Uterus (tissue), 4 donors: Measurements from ENCODE around the gene ADH5. TPM values are rescaled to one million over a fixed set of nuclear protein-coding genes. Genes with fewer than 3 reads are reported as not detected.
"Not testable (repeated sequence)": the region's sequence is repeated elsewhere in the genome, so short reads cannot be mapped to it uniquely, and the experiment has no call there.

Experiments used
- DNase-seq, 2 donors: peaks; one replicate each; pipeline ENCODE4 v3.0.0-alpha.2; 2019 to 2020
- H3K27ac ChIP-seq, 2 donors: fragments of 200-600 bp; sonication (generic); 1 replicate in 1 of 2; 2 replicates in 1 of 2; pipeline ENCODE4 v1.5.1; 2016 to 2018
- H3K27me3 ChIP-seq, 2 donors: fragments of 200-600 bp; sonication (generic); one replicate each; pipeline ENCODE4 v1.5.1; 2018 to 2019; ENCODE audit warnings: control low read depth in 1 of 2
- H3K36me3 ChIP-seq, 2 donors: fragments of 200-600 bp; sonication (generic); one replicate each; pipeline ENCODE4 v1.5.1; 2019; ENCODE audit warnings: control low read depth in 1 of 2
- H3K4me1 ChIP-seq, 2 donors: fragments of 200-600 bp; sonication (generic); one replicate each; pipeline ENCODE4 v1.5.1; 2018 to 2019; ENCODE audit warnings: control low read depth in 1 of 2
- H3K4me3 ChIP-seq, 2 donors: fragments of 200-600 bp; sonication (generic); 1 replicate in 1 of 2; 2 replicates in 1 of 2; pipeline ENCODE4 v1.5.1; 2018 to 2019; ENCODE audit warnings: mild to moderate bottlenecking in 1 of 2
- H3K9me3 ChIP-seq, 2 donors: fragments of 200-600 bp; sonication (generic); one replicate each; pipeline ENCODE4 v1.5.1; 2019; ENCODE audit warnings: control low read depth in 1 of 2
- POLR2A ChIP-seq, 2 donors: fragments of 450-650 bp; IDR thresholded peaks; one replicate each; pipeline ENCODE4 v1.6.1; 2016; ENCODE audit warnings: antibody characterized with exemption in 2 of 2, mild to moderate bottlenecking in 1 of 2, moderate library complexity in 1 of 2
- intact Hi-C: fragments of 100-400 bp; cut with DNase I; formaldehyde crosslinking; loops from one replicate; pipeline ENCODE4 v1.15.1; 2023; ENCODE audit warnings: low total_unique reads
- total RNA-seq, 4 donors: library from RNA; depleted of rRNA in 3 of 4; stranded (reverse); fragments of >200 nt in 3 of 4; gene quantifications; one replicate each; pipeline versions ENCODE4 v1.1.0 to v1.2.4, GENCODE V29; 2014 to 2023
- TF ChIP-seq, protein P1 (sequence below), 4 experiments: fragments of 200-600 bp in 2 of 4; fragments of 450-650 bp in 2 of 4; sonication (generic) in 2 of 4; IDR thresholded peaks; one replicate each; pipeline ENCODE4 v1.5.1; 2016 to 2019; ENCODE audit warnings: antibody characterized with exemption in 4 of 4, mild to moderate bottlenecking in 2 of 4, moderate library complexity in 1 of 4
- donor health status: DM: yes; HTN: yes; CAD: no.

ADH5 gene
- total RNA-seq, 4 donors from 2014 or later = 140 to 195 (median 175) TPM

DNA sequence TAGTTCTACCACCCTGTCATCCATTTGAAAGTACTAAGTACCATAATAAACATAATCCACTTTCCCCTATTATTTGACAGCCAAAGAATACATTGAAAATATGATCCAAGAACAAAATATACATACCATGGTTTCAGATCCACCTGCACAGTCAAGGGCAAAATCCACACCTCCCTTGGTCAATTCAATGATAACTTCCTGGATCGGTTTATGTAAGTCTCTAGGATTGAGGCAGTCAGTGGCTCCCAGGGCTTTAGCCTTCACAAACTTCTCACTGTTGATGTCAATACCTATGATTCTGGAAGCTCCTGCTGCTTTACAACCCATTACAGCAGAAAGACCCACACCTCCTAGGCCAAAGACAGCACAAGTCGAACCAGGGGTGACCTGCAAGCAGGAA lies 42.8 kb upstream of the ADH5 start:
- no peaks in the 10 kb centered on the region for H3K27me3 ChIP-seq
- H3K9me3 ChIP-seq = no peaks in the 10 kb centered on the region
- H3K4me3 ChIP-seq = no peak overlapping the region
- intact Hi-C loops = no loop called here
- no peak for DNase-seq
- H3K4me1 ChIP-seq = no peaks in the 10 kb centered on the region
- no peaks in the 10 kb centered on the region for H3K36me3 ChIP-seq
- TF ChIP-seq POLR2A (IDR thresholded peaks at IDR 0.05) = no peak
- TF ChIP-seq, protein P1, sequence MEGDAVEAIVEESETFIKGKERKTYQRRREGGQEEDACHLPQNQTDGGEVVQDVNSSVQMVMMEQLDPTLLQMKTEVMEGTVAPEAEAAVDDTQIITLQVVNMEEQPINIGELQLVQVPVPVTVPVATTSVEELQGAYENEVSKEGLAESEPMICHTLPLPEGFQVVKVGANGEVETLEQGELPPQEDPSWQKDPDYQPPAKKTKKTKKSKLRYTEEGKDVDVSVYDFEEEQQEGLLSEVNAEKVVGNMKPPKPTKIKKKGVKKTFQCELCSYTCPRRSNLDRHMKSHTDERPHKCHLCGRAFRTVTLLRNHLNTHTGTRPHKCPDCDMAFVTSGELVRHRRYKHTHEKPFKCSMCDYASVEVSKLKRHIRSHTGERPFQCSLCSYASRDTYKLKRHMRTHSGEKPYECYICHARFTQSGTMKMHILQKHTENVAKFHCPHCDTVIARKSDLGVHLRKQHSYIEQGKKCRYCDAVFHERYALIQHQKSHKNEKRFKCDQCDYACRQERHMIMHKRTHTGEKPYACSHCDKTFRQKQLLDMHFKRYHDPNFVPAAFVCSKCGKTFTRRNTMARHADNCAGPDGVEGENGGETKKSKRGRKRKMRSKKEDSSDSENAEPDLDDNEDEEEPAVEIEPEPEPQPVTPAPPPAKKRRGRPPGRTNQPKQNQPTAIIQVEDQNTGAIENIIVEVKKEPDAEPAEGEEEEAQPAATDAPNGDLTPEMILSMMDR (IDR thresholded peaks at IDR 0.05) = no peak
- no peak overlapping the region for H3K27ac ChIP-seq

DNA sequence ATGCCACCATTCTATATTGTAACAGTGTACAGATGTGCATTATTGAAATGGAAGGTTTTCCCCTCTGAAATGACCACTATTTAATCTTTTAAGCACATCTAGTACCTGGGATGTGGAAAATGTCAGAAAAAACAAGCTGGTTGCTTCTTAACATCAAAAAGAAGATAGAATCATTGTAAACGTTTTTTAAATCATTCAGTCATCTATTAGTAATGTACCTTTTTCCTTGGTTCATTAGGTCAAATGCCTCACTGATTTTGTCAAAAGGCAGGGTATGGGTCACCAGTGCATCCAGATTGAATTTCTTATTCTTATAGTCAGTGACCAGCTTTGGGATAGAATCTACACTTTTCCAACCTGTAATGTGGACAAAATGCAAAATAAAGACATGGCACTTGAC lies 37.8 kb upstream of the ADH5 start:
- Histone ChIP-seq H3K27me3 (no peaks in the 10 kb centered on the region), H3K36me3 (no peaks in the 10 kb centered on the region), H3K9me3 (no peaks in the 10 kb centered on the region), H3K27ac (no peak overlapping the region), H3K4me1 (no peaks in the 10 kb centered on the region), H3K4me3 (no peak overlapping the region)
- no peak for DNase-seq
- TF ChIP-seq, protein P1 (IDR thresholded peaks at IDR 0.05) = no peak
- intact Hi-C loops = no loop called here

DNA sequence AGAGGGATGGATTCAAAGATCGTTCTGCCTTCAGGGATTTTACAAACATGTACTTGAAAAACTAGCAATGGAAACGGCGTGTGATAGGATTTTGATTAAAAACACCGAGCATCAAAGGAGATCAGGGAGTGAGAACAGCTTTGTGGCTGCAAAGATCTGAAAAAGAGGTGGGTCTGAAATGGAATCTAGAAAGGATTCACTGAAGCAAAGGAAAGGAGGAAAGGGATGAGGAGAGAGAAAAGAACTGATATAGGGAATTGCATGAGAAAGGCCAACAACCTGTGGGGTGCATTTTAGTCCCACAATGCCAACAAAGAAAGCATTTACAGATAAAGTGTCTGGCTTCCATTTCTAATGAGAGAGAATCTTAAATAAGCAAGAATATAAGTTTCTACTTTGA lies 32.4 kb upstream of the ADH5 start:
- Histone ChIP-seq H3K4me1 (no peaks in the 10 kb centered on the region), H3K9me3 (no peaks in the 10 kb centered on the region), H3K27me3 (no peaks in the 10 kb centered on the region), H3K36me3 (no peaks in the 10 kb centered on the region), H3K4me3 (no peak overlapping the region), H3K27ac (no peak overlapping the region)
- TF ChIP-seq POLR2A (IDR thresholded peaks at IDR 0.05) = no peak
- TF ChIP-seq, protein P1 (IDR thresholded peaks at IDR 0.05) = no peak
- intact Hi-C loops = loop anchor here (5.0 kb wide), 1 partner anchor 341 kb away; no protein-coding TSS in a partner anchor
- no peak for DNase-seq

DNA sequence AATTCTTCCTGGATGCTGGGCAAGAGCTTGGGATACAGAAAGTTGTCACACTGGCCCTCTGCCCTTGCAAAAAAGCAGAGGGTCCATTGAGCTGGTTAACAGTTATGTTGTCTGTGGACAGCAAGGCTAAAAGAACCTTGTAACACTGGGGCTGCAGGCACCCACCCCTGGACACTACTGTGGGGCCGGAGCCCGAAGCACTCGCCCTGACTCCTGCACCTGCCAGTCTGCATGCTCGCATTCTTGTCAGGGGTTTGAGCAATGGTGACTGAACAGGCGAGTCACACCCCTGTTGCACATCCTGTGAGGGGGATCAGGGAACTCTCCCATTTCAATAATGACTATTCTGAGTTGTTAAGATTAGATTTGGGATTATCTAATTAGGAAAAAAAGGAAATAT lies 31.9 kb upstream of the ADH5 start:
- Histone ChIP-seq H3K9me3 (no peaks in the 10 kb centered on the region), H3K27ac (no peak overlapping the region), H3K36me3 (no peaks in the 10 kb centered on the region), H3K4me3 (no peak overlapping the region), H3K27me3 (no peaks in the 10 kb centered on the region), H3K4me1 (no peaks in the 10 kb centered on the region)
- no peak for DNase-seq
- intact Hi-C loops = loop anchor here (5.0 kb wide), 1 partner anchor 342 kb away; no protein-coding TSS in a partner anchor
- TF ChIP-seq, protein P1 (IDR thresholded peaks at IDR 0.05) = no peak
- no peak for TF ChIP-seq POLR2A (IDR thresholded peaks at IDR 0.05)

DNA sequence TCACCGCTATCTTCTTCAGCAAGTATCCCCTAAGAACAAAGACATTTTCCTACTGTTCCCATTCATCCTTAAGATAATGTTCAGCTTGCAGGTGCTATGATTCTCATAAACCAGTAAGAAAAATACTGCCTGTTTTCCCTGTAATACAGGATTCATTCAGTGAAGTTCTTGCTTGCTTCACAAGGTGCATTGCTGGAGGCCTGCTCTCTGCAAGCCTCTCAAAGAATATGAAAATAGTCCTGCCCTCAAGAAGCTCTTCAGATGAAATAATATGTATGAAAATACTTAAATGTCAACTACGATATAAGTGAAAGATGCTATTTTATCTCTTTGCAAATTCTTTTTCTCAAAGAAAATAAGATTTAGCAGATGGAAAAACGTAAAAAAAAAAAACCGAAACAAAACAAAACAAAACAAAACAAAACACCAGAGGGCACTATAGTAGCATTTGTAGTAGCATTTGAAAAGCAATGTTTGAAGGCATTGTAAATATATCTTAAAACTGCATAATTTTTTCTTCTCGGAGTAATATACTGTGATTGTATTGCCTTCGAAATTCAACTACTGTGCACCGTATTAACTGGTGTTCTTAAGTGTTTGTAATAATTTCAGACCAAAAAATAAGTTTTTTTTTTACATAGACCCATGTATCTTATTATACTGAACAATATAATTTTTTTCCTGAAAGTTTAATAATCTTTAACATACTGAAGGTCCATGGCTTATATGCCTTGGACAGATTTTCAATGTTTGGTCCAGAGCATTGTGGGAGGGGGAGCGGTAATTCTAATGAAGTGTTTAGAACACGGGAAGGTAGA lies 29.5 kb upstream of the ADH5 start:
- intact Hi-C loops = loop anchor here (5.0 kb wide), 1 partner anchor 289 kb away; no protein-coding TSS in a partner anchor
- no peaks in the 10 kb centered on the region for H3K36me3 ChIP-seq

DNA sequence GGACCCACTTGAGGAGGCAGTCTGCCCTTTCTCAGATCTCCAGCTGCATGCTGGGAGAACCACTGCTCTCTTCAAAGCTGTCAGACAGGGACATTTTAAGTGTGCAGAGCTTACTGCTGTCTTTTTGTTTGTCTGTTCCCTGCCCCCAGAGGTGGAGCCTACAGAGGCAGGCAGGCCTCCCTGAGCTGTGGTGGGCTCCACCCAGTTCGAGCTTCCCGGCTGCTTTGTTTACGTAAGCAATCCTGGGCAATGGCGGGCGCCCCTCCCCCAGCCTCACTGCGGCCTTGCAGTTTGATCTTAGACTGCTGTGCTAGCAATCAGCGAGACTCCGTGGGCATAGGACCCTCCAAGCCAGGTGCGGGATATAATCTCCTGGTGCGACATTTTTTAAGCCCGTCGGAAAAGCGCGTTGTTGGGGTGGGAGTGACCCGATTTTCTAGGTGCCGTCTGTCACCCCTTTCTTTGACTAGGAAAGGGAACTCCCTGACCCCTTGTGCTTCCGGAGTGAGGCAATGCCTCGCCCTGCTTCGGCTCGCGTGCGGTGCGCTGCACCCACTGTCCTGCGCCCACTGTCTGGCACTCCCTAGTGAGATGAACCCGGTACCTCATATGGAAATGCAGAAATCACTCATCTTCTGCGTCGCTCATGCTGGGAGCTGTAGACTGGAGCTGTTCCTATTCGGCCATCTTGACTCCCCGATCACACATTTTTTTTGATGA lies 28.7 kb upstream of the ADH5 start:
- H3K36me3 ChIP-seq, H3K4me3 ChIP-seq, DNase-seq, H3K27me3 ChIP-seq, H3K4me1 ChIP-seq, H3K9me3 ChIP-seq: not testable (repeated sequence)
- H3K27ac ChIP-seq = peak overlapping the region in 1 of 2 donors; percentile 52
- intact Hi-C loops = loop anchor here (5.0 kb wide), 1 partner anchor 290 kb away; no protein-coding TSS in a partner anchor

More for the DNA sequence above, 29.5 kb upstream of the ADH5 start:
- TF ChIP-seq POLR2A (IDR thresholded peaks at IDR 0.05) = no peak
- TF ChIP-seq, protein P1 (IDR thresholded peaks at IDR 0.05) = peak in 2 of 4 experiments; percentile 38 to 53
- Histone ChIP-seq H3K4me1 (no peaks in the 10 kb centered on the region), H3K27me3 (no peaks in the 10 kb centered on the region), H3K9me3 (no peaks in the 10 kb centered on the region), H3K4me3 (no peak overlapping the region), H3K27ac (peak overlapping the region; percentile 11 to 59)
- DNase-seq = no peak

DNA sequence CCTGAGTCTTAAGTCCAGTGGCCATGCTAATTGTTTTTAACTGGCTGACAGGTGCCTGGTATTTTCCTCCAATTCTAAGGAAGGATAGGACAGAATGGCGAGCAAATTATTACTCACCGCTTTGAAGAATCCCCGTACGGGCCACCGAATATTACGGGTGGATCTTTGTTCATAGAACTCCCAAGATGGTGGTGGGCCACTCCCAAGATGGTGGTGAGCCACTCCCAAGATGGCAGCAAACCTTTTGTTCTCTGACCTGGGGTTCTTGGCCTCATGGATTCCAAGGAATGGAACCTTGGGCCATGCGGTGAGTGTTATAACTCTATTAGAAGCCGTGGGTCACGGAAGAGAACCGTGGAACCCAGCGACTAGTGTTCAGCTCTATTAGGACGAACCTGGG lies 20.7 kb upstream of the ADH5 start:
- H3K9me3 ChIP-seq, H3K27me3 ChIP-seq, H3K4me3 ChIP-seq, H3K4me1 ChIP-seq, H3K36me3 ChIP-seq, intact Hi-C loops, DNase-seq, H3K27ac ChIP-seq: not testable (repeated sequence)
